ENCODE data around the gene PDE2A.

PDE2A gene

GRCh38 chr11:72609476-72609875 is 64.7 kb downstream of the PDE2A start:
- Mint-ChIP-seq H3K36me3 (ENCODE audit: low read depth) (no peaks in the 10 kb centered on the region), H3K4me1 (peaks cover 40% of the 10 kb centered on the region), H3K4me3 (no peak overlapping the region), H3K27ac (no peak overlapping the region), H3K9me3 (no peaks in the 10 kb centered on the region), H3K27me3 (ENCODE audit: low read depth) (peaks cover 58% of the 10 kb centered on the region)
- no peak for TF ChIP-seq CTCF (IDR thresholded peaks at IDR 0.05; ENCODE audit: unreplicated experiment in 3 of 3)

- no peaks in the 10 kb centered on the region for H3K9me3 Mint-ChIP-seq
- peaks cover 36% of the 10 kb centered on the region for H3K4me1 Mint-ChIP-seq
- H3K27ac Mint-ChIP-seq = no peak overlapping the region
- no peak overlapping the region for H3K4me3 Mint-ChIP-seq
- H3K36me3 Mint-ChIP-seq (ENCODE audit: low read depth) = no peaks in the 10 kb centered on the region
- H3K27me3 Mint-ChIP-seq (ENCODE audit: low read depth) = peaks cover 58% of the 10 kb centered on the region
- TF ChIP-seq CTCF (IDR thresholded peaks at IDR 0.05; ENCODE audit: unreplicated experiment in 3 of 3) = peak; percentile 36 to 54 (median 47)
Measured at GRCh38 chr11:72609045-72609444, 65.2 kb downstream of the PDE2A start.

- no peaks in the 10 kb centered on the region for H3K9me3 Mint-ChIP-seq
- H3K36me3 Mint-ChIP-seq (ENCODE audit: low read depth) = no peaks in the 10 kb centered on the region
- H3K4me3 Mint-ChIP-seq = no peak overlapping the region
- H3K27ac Mint-ChIP-seq = no peak overlapping the region
- peaks cover 31% of the 10 kb centered on the region for H3K4me1 Mint-ChIP-seq
- no peak for TF ChIP-seq CTCF (IDR thresholded peaks at IDR 0.05; ENCODE audit: unreplicated experiment in 3 of 3)
- peaks cover 53% of the 10 kb centered on the region for H3K27me3 Mint-ChIP-seq (ENCODE audit: low read depth)
Measured at GRCh38 chr11:72607496-72607895, 66.7 kb downstream of the PDE2A start.

- H3K4me1 Mint-ChIP-seq = peaks cover 31% of the 10 kb centered on the region
- peak overlapping the region in 2 of 3 experiments; percentile 40 to 56 for H3K27ac Mint-ChIP-seq
- peaks cover 54% of the 10 kb centered on the region for H3K27me3 Mint-ChIP-seq (ENCODE audit: low read depth)
- no peak overlapping the region for H3K4me3 Mint-ChIP-seq
- TF ChIP-seq CTCF (IDR thresholded peaks at IDR 0.05; ENCODE audit: unreplicated experiment in 3 of 3) = no peak
- no peaks in the 10 kb centered on the region for H3K36me3 Mint-ChIP-seq (ENCODE audit: low read depth)
- H3K9me3 Mint-ChIP-seq = no peaks in the 10 kb centered on the region
Measured at GRCh38 chr11:72606748-72607468, 67.3 kb downstream of the PDE2A start.

- Mint-ChIP-seq H3K4me1 (peaks cover 31% of the 10 kb centered on the region), H3K9me3 (no peaks in the 10 kb centered on the region), H3K36me3 (ENCODE audit: low read depth) (no peaks in the 10 kb centered on the region), H3K27ac (peak overlapping the region in 2 of 3 experiments; percentile 40 to 56), H3K4me3 (no peak overlapping the region), H3K27me3 (ENCODE audit: low read depth) (peaks cover 56% of the 10 kb centered on the region)
- TF ChIP-seq CTCF (IDR thresholded peaks at IDR 0.05; ENCODE audit: unreplicated experiment in 3 of 3) = no peak
Measured at GRCh38 chr11:72605973-72606747, 68.1 kb downstream of the PDE2A start.
